RKO (cell line): Measurements from ENCODE around the gene ABRACL.
A peak's percentile ranks its signal among the peaks of the same experiment; 100 is the strongest.
"Not testable (repeated sequence)": the region's sequence is repeated elsewhere in the genome, so short reads cannot be mapped to it uniquely, and the experiment has no call there.

ENCODE experiments used
- DNase-seq: peaks from one replicate; pipeline ENCODE4 v3.0.0-alpha.2; 2016; ENCODE audit warnings: low spot score

The ABRACL gene

GRCh38 chr6:139028658-139029469 is at the start of gene ABRACL:
TSS of gene ABRACL (plus strand) at chr6:139028745. CDS start at chr6:139034161, 5,416 bp downstream.
- DNase-seq, result peak; percentile 84

GRCh38 chr6:138979365-138979764 is 49.2 kb upstream of the ABRACL start:
- DNase-seq, result no peak

GRCh38 chr6:138979813-138980668 is 48.5 kb upstream of the ABRACL start:
- no peak for DNase-seq

GRCh38 chr6:138981416-138981815 is 47.1 kb upstream of the ABRACL start:
- no peak for DNase-seq

- DNase-seq, result peak; percentile 54
Observed at GRCh38 chr6:138986578-138986977, 42.0 kb upstream of the ABRACL start.

- DNase-seq, result peak; percentile 35
Observed at GRCh38 chr6:138987080-138987642, 41.4 kb upstream of the ABRACL start.

GRCh38 chr6:138987643-138988468 is 40.7 kb upstream of the ABRACL start, which contains the start of gene REPS1:
TSS of gene REPS1 (minus strand) at chr6:138988253. CDS start at chr6:138987682, 571 bp downstream.
- peak; percentile 88 for DNase-seq

GRCh38 chr6:138988469-138988834 is 40.1 kb upstream of the ABRACL start:
- no peak for DNase-seq

- DNase-seq, result no peak
Observed at GRCh38 chr6:138989098-138989983, 39.2 kb upstream of the ABRACL start.

GRCh38 chr6:138991206-138991605 is 37.3 kb upstream of the ABRACL start:
- no peak for DNase-seq

GRCh38 chr6:138992965-138993364 is 35.6 kb upstream of the ABRACL start:
- not testable (repeated sequence) for DNase-seq

GRCh38 chr6:138993410-138993809 is 35.1 kb upstream of the ABRACL start:
- DNase-seq, result not testable (repeated sequence)

- no peak for DNase-seq
Observed at GRCh38 chr6:138996524-138996923, 32.0 kb upstream of the ABRACL start.

GRCh38 chr6:138997136-138997535 is 31.4 kb upstream of the ABRACL start:
- DNase-seq, result no peak

GRCh38 chr6:138999949-139000725 is 28.4 kb upstream of the ABRACL start:
- DNase-seq, result no peak

GRCh38 chr6:139003751-139004150 is 24.8 kb upstream of the ABRACL start:
- no peak for DNase-seq

GRCh38 chr6:139006477-139006876 is 22.1 kb upstream of the ABRACL start:
- DNase-seq, result no peak

GRCh38 chr6:139007428-139007827 is 21.1 kb upstream of the ABRACL start:
- no peak for DNase-seq

GRCh38 chr6:139008117-139008516 is 20.4 kb upstream of the ABRACL start:
- DNase-seq, result no peak

GRCh38 chr6:139010674-139011073 is 17.9 kb upstream of the ABRACL start:
- DNase-seq, result no peak
